ENCODE data around the gene NUP214. TPM values are rescaled to one million over a fixed set of nuclear protein-coding genes. Genes with fewer than 3 reads are reported as not detected.

Gene NUP214
- total RNA-seq, 2 donors from 2014 or later, result 29.5 to 31.6 TPM

- Histone ChIP-seq H3K4me3 (peak overlapping the region; percentile 32 to 44), H3K4me1 (peaks cover 0 to 51% of the 10 kb centered on the region in 2 donors), H3K9me3 (no peaks in the 10 kb centered on the region), H3K27me3 (no peaks in the 10 kb centered on the region), H3K27ac (peak overlapping the region; percentile 84 to 95), H3K36me3 (no peaks in the 10 kb centered on the region)
- TF ChIP-seq CTCF (IDR thresholded peaks at IDR 0.05), result no peak
- no peak for DNase-seq (ENCODE audit: low spot score)
Observed at GRCh38 chr9:131282688-131283422, 157.5 kb downstream of the NUP214 start.

Other genes with a start within 250 kb of the NUP214 start
- not detected for gene QRFP, start 228.8 kb upstream of the NUP214 start, total RNA-seq
- 1 to 10 TPM in 1 of 2 donors, under 1 TPM in 1; 0.20 to 4.6 TPM for gene FIBCD1, start 186.3 kb upstream of the NUP214 start, total RNA-seq
- gene LAMC3, start 116.4 kb upstream of the NUP214 start, total RNA-seq, result 1 to 10 TPM in 1 of 2 donors, under 1 TPM in 1; 0.56 to 1.6 TPM
- gene AIF1L, start 29.1 kb upstream of the NUP214 start, total RNA-seq, result 10 to 100 TPM; 15.4 to 27.3 TPM
- gene FAM78A, start 150.9 kb downstream of the NUP214 start, total RNA-seq, result 10 to 100 TPM; 31.8 to 55.3 TPM
- 100 to 1,000 TPM; 124 to 216 TPM for gene PLPP7, start 164.1 kb downstream of the NUP214 start, total RNA-seq